GM10847 (cell line): ENCODE results near the gene TAC3.

Experiments used
- POLR2A ChIP-seq: IDR thresholded peaks from 2 replicates; pipeline ENCODE4 v1.6.1; 2011; ENCODE audit not compliant: insufficient read length; ENCODE audit errors: extremely low read depth

The TAC3 gene

GRCh38 chr12:57040211-57040610 lies 23.9 kb upstream of the TAC3 start:
- TF ChIP-seq POLR2A: no peak

GRCh38 chr12:57039016-57039798 lies 22.9 kb upstream of the TAC3 start:
- no peak for TF ChIP-seq POLR2A

GRCh38 chr12:57037264-57037663 lies 20.9 kb upstream of the TAC3 start:
- TF ChIP-seq POLR2A: no peak

GRCh38 chr12:57033431-57033830 lies 17.1 kb upstream of the TAC3 start:
- no peak for TF ChIP-seq POLR2A

- no peak for TF ChIP-seq POLR2A
Measured at GRCh38 chr12:57031789-57032188, 15.5 kb upstream of the TAC3 start.

GRCh38 chr12:57031138-57031725 lies 14.9 kb upstream of the TAC3 start:
- no peak for TF ChIP-seq POLR2A

- TF ChIP-seq POLR2A: no peak
Measured at GRCh38 chr12:57029457-57029856, 13.1 kb upstream of the TAC3 start.

- no peak for TF ChIP-seq POLR2A
Measured at GRCh38 chr12:57027805-57028153, 11.4 kb upstream of the TAC3 start.

GRCh38 chr12:57027011-57027804 lies 10.9 kb upstream of the TAC3 start:
- TF ChIP-seq POLR2A: no peak

- no peak for TF ChIP-seq POLR2A
Measured at GRCh38 chr12:57025196-57025595, 8.9 kb upstream of the TAC3 start.

- no peak for TF ChIP-seq POLR2A
Measured at GRCh38 chr12:57019983-57020719, 3.8 kb upstream of the TAC3 start.

GRCh38 chr12:57018906-57019305 lies 2.6 kb upstream of the TAC3 start:
- TF ChIP-seq POLR2A: no peak

- no peak for TF ChIP-seq POLR2A
Measured at GRCh38 chr12:57012600-57013465, 3.5 kb downstream of the TAC3 start.
